Measurements from ENCODE around the gene MED4.

Gene MED4, protein sequence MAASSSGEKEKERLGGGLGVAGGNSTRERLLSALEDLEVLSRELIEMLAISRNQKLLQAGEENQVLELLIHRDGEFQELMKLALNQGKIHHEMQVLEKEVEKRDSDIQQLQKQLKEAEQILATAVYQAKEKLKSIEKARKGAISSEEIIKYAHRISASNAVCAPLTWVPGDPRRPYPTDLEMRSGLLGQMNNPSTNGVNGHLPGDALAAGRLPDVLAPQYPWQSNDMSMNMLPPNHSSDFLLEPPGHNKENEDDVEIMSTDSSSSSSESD

DNA sequence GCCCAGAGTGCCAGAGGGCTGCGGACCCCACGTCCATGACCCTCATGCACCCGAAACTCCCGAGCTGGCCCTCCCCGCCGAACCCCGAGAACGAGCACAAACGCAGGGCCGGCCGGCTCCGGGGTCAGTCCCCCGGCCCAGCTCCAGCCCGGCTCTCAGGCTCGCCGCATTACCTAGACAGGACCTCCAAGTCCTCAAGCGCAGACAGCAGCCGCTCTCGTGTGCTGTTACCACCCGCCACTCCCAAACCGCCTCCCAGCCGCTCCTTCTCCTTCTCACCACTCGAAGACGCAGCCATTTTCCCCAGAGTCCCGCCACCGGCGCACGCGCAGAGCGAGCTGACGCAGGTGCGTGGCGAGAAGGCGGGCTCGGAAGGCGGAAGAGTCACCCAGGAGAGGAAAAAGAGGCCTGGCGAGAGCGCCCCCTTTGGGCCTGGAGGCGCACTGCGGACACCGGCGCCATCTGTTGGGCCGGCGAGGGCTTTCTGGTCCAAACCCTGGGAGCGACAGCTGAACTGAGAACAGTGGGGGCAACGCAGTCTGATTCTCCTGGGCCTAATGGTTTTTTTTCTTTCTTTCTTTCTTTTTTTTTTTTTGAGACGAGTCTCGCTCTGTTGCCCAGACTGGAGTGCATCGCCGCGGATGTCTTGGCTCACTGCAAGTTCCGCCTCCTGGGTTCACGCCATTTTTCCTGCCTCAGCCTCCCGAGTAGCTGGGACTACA, at the start of gene MED4:
Gene MED4, minus strand, starts transcription at position 324 of the 722 bp plus-strand sequence. Its CDS starts 26 bp downstream, at position 298.
- peak; percentile 97 to 98 for DNase-seq

DNA sequence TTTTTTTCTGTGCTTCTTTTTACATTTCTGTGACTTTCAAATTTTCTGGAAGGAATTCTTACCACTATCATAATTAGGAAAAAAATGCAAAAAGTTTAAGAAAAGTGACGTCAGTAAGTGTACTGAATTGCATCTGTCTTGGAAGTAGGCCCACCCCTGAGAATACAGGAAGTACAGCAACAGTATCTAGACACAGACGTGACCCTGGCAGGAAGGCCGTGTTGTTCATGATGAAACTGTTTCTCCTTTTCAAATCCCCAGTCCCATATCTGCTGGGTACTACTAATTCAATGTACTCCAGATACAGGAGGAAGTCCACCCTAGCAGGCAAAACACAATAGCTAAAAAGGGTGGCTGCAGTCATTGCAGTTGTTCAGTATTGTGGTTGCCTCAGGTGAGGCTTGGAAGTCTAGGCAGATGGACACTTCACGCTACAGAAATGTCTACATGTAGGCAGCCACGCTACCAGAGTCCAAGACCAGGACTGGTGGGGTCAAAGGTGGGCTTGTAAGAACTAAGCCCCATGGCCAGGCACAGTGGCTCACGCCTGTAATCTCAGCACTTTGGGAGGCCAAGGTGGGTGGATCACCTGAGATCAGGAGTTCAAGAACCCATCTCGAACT, 49.6 kb upstream of the MED4 start:
- DNase-seq = peak; percentile 95 to 97

DNA sequence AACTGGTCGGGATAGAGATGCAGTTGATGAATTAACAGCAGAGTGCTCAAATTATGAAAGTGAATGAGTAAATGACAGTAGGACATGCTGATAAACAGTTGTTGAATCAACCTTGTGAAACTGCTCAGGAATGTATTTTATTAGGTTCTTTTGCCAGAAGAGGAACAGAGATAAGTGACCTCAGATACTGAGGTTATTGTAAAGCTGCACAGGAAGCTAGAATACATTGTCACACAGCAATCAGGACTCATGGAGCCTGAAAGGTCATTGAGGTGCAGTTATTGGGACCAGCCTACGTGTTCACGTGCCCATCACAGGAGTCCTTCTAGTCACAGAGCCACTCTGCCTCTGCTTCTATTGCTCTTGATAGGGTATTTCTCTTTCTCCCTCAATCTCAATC, 47.5 kb upstream of the MED4 start:
- no peak for DNase-seq

DNA sequence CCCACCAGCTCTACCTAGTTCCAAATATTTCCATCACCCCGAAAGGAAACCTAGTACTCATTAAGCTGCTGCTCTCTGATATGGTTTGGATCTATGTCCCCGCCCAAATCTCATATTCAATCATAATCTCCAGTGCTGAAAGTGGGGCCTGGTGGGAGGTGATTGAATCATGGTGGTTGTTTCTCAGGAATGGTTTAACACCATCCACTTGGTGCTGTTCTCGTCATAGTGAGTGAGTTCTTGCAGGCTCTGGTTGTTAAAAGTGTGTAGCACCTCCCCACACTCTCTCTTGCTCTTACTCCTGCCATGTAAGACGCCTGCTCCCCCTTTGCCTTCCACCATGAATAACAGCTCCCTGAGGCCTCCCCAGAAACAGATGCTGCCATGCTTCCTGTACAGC, 43.4 kb upstream of the MED4 start:
- DNase-seq = no peak

DNA sequence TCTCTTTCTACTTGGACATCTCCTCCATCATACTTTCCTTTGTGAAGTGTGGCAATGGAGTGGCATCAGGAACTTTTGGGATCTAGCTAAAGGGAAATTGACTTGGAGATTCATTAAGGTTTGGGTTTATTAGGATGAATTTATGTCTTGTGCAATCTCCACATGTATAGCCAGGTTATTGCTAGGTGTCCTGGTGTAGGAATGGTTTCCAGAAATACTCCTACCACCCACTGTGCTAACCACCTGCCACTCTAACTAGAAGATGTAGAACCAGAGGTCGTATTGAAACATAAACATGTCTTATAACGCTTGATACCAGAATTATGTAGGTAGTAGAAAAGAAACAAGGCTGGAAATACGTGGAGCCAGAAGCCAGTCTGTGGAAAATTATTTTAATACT, 38.1 kb upstream of the MED4 start:
- no peak for DNase-seq

DNA sequence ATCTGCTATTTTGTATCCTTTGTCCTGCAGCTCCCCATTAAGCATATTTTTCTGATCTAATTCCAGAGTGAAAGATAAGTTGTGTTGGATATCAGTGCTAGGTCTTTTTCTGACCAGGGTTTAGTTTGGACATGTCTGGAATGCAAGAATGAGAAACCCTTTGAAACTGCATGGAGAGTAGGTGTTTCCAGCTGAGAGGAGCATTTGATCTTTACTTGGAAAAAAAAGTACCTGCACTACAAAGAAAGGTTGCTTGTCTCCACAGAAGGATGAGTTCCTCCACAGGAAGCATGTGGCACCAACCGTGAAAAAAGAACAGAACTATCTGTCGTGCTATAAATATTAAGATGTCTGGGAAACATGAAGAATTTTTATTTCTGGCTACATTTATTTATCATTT, 36.6 kb upstream of the MED4 start:
- no peak for DNase-seq

DNA sequence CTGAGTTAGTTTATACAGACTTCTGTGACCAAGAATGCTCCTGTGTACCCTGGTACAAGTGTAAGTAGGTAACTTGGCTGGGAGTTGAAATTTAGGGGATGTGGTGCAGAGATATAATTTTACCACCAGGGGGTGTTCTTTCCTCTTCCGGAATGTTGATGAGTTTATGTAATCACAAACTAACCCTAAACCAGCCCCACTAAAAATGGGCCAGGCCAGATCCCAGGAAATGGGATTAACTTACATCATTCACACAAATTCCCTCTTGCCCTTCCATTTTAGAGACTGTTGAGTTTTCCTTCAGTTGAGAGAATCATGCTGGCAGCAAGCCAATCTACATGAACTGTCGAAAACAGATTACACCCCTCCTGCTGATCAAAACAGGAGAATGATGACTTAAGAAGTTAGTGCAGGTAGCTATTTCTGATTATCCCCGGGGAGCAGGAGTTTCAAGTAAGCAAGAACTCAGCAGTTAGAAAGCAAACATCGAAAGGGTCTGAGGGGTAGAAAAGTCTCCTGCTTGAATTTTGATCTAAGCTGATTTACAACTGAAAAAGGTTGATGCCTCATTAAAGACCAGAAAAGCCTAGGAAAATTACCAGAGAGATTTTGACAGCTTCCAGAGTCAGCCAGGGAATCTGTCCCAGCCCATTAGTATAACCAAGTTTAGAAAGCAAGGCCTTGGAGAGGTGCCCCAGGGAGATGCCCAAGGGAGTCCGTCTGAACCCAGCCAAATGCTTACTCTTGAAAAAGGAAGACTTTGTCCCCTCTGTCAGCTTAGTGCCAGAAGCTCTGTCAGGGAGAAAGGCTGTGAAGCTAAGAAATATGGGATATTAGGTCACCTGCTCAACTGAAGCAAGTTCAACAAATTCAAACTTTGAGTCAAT, 32.3 kb upstream of the MED4 start:
- DNase-seq = peak; percentile 83 to 85

DNA sequence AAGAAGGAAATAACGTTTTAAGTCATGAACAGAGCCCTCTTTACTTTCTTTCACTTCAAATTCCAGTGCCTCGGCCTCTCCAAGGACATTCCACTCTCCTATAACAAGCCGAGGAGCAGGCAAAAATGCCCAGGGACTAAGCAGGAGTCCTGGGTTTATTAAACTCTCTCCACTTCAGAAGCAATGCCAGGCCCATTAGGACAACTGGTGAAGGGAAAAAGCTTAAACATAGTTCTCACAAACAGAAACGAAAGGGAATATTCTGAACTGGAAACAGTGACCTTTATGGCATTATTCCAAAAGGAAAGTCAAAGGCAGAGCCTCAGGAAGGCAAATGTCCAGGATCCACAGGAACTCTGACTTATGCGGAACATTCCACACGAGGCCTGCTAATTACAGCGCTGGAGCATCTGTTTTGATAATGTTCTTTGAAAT, 30.9 kb upstream of the MED4 start:
- DNase-seq = no peak

DNA sequence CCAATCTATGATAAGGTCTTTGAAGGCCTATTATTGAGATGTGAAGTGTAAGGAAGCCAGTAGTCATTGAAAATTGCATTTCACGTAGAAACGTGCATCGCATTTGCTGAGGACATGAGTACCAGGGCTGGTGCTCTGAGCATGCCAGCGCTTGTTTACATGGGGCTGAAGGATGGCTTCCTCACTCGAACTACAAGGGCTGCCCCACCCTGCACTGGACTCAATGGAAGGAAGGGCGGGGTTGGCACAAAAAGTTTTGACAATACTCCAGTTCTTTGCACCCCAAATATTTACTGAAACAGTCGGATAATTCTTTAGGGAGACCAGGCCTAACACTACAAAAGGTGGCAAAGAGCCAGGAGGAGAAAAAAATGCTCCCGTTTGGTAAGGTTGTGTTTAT, 28.9 kb upstream of the MED4 start:
- DNase-seq = no peak

DNA sequence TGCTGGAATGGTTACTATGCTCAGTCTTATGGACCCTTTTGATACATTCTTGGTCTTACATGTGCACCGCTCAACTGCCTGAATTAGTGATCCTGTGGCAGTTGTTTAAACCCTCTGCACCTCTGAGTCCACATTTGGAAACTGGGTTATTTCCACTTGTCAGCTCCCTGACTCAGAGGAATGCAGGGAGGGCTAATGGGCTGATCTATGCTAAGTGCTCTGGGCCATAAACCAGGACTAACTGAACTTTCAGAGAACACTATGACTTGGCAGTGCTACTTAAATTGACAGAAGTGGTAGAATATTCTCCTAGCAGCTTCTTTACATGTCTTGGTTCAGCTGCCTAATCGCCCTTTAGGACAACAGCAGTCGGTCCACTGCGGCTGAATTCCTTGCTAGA, 26.8 kb upstream of the MED4 start:
- DNase-seq = no peak

DNA sequence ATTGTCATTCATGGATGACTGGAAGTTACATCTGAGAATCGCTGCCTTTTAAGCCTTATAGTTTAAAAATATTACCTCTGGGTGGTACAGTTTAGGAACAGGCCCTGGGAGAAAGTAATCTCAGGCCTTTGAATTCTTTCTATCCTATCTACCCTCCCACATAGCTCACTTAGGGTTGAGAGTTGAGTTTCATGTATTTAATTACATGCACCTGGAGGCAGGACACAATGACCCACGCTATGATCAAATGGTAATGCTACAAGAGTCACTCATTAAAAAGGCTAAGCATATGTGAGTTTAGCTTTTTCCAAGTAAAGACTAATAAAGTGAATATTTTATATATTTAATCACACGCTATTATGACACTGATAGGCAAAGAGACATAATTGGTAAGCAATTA, 25.3 kb upstream of the MED4 start:
- no peak for DNase-seq

DNA sequence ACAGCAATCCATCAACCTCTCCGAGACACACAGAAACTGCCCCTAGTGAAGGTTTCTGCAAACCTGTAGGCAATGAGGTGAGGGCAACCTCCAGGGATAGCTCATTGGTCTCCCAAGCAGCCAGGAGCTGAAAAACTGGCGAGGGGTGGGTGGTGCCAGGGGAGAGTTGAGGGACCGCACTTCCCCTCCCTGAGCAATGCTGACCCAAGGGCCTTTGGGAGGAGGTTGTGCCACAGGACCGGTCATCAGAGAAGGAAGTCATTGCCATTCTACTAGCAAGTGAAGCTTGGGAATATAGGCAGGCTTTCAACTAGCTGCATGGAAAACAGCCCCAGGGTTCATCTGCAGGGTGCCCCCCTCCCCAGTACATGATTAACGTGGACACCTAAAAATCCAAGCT, 23.1 kb upstream of the MED4 start:
- no peak for DNase-seq

DNA sequence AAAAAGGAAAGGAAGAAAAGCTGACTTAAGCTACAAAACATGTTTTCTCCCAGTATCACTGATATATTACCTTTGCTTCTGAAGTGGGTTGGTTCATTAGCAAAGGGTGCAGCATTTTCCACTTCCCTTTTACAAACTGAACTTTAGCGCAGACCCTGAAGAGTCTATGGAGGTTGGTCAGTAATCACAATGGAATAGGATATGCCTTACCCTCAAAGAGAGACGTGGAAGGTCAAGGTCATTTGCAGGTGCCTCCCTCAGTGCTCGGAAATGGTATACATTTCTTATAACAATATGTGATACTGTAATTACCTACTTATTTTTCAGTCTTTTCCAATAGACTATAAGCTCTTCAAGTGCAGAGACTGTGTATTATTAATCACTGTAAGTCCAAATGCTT, 21.9 kb upstream of the MED4 start:
- no peak for DNase-seq

DNA sequence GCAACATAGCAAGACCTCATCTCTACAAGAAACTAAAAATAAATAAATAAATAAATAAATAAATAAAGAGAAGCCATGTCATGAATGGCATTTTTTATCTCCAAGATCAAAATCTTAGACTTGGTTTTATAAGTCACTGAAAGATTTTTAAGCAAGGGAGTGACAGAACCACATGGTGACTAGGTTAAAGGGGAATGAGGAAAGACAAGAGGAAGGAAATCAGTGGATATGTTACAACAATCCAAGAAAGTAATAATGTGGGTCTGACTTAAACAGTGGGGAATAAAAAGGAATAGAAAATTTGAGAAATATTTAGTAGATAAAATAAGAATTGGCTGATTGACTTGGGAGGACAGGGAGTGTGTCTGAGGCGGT, 18.8 kb upstream of the MED4 start:
- no peak for DNase-seq

DNA sequence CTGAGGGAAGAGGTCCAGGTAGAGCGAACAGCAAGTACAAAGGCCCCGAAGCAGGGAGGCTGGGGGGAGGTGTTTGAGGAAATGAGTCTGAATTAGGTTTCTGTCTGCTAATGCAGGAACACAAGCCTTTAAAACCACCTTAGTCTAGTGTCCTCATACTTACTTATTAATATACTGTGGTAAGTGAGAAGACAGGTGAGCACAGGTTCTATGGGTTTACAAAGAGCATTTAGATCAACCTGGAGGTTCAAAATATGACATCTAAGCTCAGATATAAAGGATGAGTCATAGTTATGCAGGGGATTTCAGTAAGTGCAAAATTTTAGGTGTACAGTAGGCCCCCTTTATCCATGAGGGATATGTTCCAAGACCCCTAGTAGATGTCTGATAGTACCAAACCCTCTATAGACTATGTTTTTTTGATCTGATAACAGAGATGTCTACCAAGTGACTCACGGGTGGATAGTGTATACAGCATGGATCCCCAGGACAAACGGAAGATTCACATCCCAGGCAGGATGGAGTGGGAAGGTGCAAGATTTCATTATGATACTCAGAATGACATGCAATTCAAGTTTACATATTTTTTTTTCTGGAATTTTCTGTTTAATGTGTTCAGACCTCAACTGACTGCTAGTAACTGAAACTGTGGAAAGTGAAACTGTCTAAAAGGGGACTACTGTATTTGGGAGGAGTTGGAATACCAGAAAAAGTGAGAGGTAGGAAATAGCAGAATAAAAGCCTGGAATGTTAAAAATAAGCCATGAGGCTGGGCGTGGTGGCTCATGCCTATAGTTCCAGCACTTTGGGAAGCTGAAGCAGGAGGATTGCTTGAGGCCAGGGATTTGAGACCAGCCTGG, 18.2 kb upstream of the MED4 start:
- no peak for DNase-seq

DNA sequence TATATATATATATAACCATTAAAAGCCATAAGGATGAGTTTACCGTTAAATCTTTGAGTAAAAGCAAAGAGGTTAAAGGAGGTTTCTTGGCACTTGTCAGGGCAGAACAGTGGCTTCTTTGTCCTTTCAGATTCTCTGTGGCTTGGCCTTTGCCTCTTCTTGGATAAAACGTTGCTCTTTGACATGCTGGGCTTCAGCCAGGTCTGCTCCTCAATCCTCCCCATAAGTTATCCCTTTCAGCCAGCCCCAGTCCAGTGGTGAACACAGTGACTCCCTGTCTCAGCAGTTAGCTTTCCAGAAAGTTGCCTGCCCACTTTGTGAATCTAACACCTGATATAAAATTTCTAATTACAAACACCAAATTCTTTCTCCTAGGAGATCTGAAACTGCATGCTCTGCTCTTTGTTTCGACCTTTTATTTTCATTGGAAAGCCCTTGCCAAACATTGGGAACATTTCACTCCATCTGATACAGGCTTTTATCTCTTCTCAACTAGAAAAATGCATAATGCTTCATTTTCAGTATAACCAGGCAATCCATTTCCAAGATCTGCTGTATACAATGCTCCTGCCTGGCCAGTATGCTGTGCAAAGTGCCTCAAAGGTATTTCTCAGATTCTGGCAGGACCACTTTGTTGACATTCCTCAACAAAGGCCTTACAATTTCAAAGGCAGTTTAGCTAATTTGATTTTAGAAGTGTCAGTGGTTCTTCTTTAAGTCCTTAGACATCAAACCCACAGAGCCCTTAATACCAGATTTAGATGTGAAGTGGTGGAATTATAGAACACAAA, 16.2 kb upstream of the MED4 start:
- DNase-seq = no peak

DNA sequence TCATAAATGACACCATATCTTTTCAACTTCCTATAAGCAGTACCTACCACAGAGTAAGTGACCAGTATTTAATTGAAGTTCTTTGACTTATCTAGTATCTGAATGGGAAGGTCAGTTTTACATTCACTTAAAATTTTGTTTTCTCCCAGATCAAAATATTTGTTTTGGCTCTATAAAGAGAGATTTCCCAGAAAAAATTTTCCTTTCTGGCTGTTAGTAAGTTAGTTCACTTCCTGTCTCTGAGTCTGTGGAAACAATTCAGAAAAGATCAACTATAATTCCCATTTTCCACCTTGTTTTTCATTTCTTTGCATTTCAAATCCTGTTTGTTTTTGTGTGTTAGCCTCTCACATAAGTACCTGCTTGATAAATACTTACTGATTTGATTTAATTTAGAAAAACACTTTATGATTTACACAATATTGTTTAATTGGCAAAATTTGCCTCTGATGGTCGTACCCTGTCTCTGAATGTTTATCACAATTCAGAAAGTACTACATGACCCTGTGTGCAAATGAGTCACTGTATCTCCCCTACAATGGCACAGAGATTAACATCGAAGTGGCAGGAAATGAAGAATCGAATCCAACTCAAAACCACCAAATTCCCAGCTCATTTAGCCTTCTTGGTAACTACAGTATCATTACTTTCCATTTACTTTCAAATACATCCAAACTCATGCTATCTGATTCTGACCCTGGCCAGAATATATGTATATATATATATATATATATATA, 15.4 kb upstream of the MED4 start:
- no peak for DNase-seq

DNA sequence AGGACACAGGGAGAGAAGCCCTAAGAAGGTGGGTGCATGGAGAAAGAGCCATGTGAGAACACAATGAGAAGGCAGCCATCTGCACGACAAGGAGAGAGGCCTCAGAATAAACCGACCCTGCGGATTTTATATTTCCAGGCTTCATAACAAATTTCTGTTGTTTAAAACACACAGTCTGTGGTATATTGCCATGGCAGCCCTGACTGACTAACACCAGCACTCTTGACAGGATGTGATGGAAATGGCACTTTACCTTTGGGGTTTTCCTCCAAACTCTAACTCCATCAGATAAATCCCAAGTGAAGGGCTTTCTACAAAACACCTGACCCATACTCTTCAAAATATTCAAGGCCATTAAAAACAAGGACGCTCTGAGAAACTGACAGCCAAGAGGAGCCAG, 13.2 kb upstream of the MED4 start:
- no peak for DNase-seq

DNA sequence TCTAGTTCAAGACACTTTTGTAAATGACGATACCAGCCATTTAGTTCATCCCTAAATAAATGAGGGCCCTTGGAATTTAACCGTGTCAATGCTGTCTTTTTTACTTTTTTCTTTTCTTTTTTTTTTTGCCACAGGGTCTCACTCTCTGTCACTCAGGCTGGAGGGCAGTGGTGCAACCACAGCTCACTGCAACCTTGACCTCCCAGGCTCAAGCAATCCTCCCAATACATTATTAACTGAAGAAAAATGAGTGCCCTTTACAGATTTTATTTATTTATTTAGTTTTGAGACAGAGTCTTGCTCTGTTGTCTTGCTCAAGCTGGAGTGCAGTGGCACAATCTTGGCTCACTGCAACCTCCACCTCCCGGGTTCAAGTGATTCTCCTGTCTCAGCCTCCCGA, 2.9 kb upstream of the MED4 start:
- DNase-seq = no peak

DNA sequence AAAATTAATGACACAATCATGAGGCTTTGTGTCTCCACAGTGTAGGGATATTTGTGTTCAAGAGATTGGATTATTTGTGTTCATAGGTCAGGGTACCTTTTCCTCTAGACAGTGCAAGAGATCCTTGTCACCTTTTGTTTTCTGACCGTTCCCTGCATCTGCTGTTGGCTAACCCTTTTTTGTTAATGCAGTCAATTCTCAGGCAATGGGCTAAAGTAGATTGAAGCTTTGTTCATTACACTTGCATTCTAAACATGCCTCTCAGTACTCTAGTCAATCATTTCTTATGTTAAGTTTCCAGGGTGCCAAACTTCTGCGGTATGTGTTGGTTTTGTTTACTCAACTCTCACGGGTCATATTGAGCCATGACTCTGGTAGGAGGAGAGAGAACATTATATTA, 1.8 kb upstream of the MED4 start:
- no peak for DNase-seq

DNA sequence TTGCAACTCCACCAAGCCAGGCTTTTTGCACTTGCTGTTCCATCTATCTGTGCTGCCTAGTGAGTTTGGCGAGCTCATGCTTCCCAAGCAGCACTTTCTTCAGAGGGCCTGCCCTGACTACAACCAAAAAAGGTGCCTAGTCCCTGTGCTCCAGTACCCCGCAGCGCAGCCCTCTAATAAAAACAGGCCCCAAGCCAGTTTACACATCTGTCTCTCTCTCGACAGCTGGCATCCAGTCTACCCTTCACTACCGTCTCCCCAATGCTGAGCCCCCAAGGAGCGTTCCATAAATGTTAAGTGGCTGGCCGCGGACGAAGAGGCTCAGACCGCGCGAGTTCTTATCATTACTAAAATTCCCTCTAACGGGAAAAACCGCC, 512 bp downstream of the MED4 start:
- no peak for DNase-seq
